CD4-positive, alpha-beta T cell (primary cell): ENCODE data around the gene PRICKLE1. TPM values are rescaled to one million over a fixed set of nuclear protein-coding genes. Genes with fewer than 3 reads are reported as not detected.

Source experiments
- ATAC-seq: fragments of 200-7000 bp; cut with Tn5 transposase; one replicate; pipeline ENCODE4 v1.10.0; 2022; ENCODE audit warnings: mild to moderate bottlenecking; ENCODE audit not compliant: poor library complexity
- CTCF ChIA-PET: fragments of 350-600 bp; sonication (Branson Sonifier 250); formaldehyde crosslinking; loops from one replicate; lab custom pipeline; 2021; ENCODE audit warnings: antibody characterized with exemption, inconsistent platforms; lab: Charles Lee
- POLR2A ChIA-PET: fragments of 350-600 bp; sonication (Branson Sonifier 250); formaldehyde crosslinking; loops from one replicate; lab custom pipeline; 2021; ENCODE audit warnings: antibody characterized with exemption, inconsistent platforms; lab: Charles Lee
- DNase-seq, 14 experiments: peaks; one replicate each; pipeline ENCODE4 v3.0.0-alpha.2; 2013 to 2020; ENCODE audit warnings: mixed read lengths in 2 of 14
- H3K27ac ChIP-seq, 2 donors: one replicate each; pipeline versions ENCODE4 v1.5.1 to v1.7.0; 2013; ENCODE audit warnings: low read length in 2 of 2, low read depth in 1 of 2, mild to moderate bottlenecking in 1 of 2
- H3K27me3 ChIP-seq, 2 experiments: 1 replicate in 1 of 2; 2 replicates in 1 of 2; pipeline versions ENCODE4 v1.6.1 to v1.7.0; 2013; ENCODE audit warnings: low read length in 2 of 2, control low read depth in 1 of 2, mild to moderate bottlenecking in 1 of 2, moderate library complexity in 1 of 2; ENCODE audit not compliant: insufficient read depth in 2 of 2, control insufficient read depth in 1 of 2
- H3K36me3 ChIP-seq: one replicate; pipeline ENCODE4 v1.6.1; 2013; ENCODE audit warnings: low read length, control low read depth; ENCODE audit not compliant: insufficient read depth
- H3K4me1 ChIP-seq: one replicate; pipeline ENCODE4 v1.6.1; 2013; ENCODE audit warnings: low read length, control low read depth; ENCODE audit not compliant: insufficient read depth
- H3K4me3 ChIP-seq: one replicate; pipeline ENCODE4 v1.5.1; 2013; ENCODE audit warnings: mild to moderate bottlenecking, low read length, moderate library complexity
- H3K9me3 ChIP-seq, 2 experiments: 1 replicate in 1 of 2; 2 replicates in 1 of 2; pipeline versions ENCODE4 v1.6.1 to v1.7.0; 2013; ENCODE audit warnings: low read length in 2 of 2, mild to moderate bottlenecking in 2 of 2, control low read depth in 1 of 2, moderate library complexity in 1 of 2; ENCODE audit not compliant: control insufficient read depth in 1 of 2, insufficient read depth in 1 of 2
- H3K27ac Mint-ChIP-seq: one replicate; pipeline ENCODE4 v1.8.0; 2020; ENCODE audit warnings: mixed read lengths
- H3K27me3 Mint-ChIP-seq: one replicate; pipeline ENCODE4 v1.8.0; 2021; ENCODE audit warnings: mixed read lengths
- H3K36me3 Mint-ChIP-seq: one replicate; pipeline ENCODE4 v1.8.0; 2021; ENCODE audit warnings: low read depth, mixed read lengths
- H3K4me1 Mint-ChIP-seq: one replicate; pipeline ENCODE4 v1.8.0; 2021; ENCODE audit warnings: low read depth, mixed read lengths
- H3K4me3 Mint-ChIP-seq: one replicate; pipeline ENCODE4 v1.8.0; 2020; ENCODE audit warnings: mild to moderate bottlenecking, mixed read lengths
- H3K9me3 Mint-ChIP-seq: one replicate; pipeline ENCODE4 v1.8.0; 2020; ENCODE audit warnings: mixed read lengths
- CTCF ChIP-seq: fragments of 200-600 bp; IDR thresholded peaks from one replicate; pipeline ENCODE4 v1.8.0; 2022; ENCODE audit warnings: antibody characterized with exemption, mild to moderate bottlenecking
- intact Hi-C, 2 experiments: fragments of 100-400 bp; cut with DNase I in 1 of 2; cut with micrococcal nuclease in 1 of 2; formaldehyde crosslinking; loops; one replicate each; pipeline versions ENCODE4 v1.15.1 to v1.9.0; 2023 to 2025; cut with DNase I, micrococcal nuclease
- total RNA-seq, 174 experiments: library from RNA in 2 of 174; stranded (reverse) in 2 of 174; gene quantifications; one replicate each; pipeline ENCODE4 v1.2.3 and lab custom pipeline; 2021 to 2026

The PRICKLE1 gene
- total RNA-seq, 2 experiments from 2014 or later: not detected

GRCh38 chr12:42636993-42637392, 47.4 kb upstream of the PRICKLE1 start:
- Mint-ChIP-seq H3K27ac (no peak overlapping the region), H3K36me3 (no peaks in the 10 kb centered on the region), H3K4me1 (no peaks in the 10 kb centered on the region), H3K27me3 (peaks cover 4% of the 10 kb centered on the region), H3K9me3 (peaks cover 2% of the 10 kb centered on the region), H3K4me3 (no peak overlapping the region)
- Histone ChIP-seq H3K9me3 (peaks cover 0 to 1% of the 10 kb centered on the region in 2 experiments), H3K27ac (no peak overlapping the region), H3K4me3 (no peak overlapping the region), H3K4me1 (no peaks in the 10 kb centered on the region), H3K27me3 (no peaks in the 10 kb centered on the region), H3K36me3 (no peaks in the 10 kb centered on the region)
- POLR2A ChIA-PET: no interaction called here
- DNase-seq (no peak), ATAC-seq (no peak)
- CTCF ChIA-PET: no interaction called here
- intact Hi-C loops: no loop called here
- no peak for TF ChIP-seq CTCF

GRCh38 chr12:42633594-42633993, 44.0 kb upstream of the PRICKLE1 start:
- no peaks in the 10 kb centered on the region for H3K9me3 ChIP-seq
- CTCF ChIA-PET: no interaction called here
- Mint-ChIP-seq H3K36me3 (no peaks in the 10 kb centered on the region), H3K9me3 (peaks cover 2% of the 10 kb centered on the region), H3K4me3 (no peak overlapping the region), H3K27ac (no peak overlapping the region), H3K27me3 (no peaks in the 10 kb centered on the region), H3K4me1 (no peaks in the 10 kb centered on the region)
- POLR2A ChIA-PET: no interaction called here
- no peak overlapping the region for H3K27ac ChIP-seq
- no peaks in the 10 kb centered on the region for H3K27me3 ChIP-seq
- intact Hi-C loops: no loop called here
- TF ChIP-seq CTCF: no peak
- no peak for ATAC-seq
- no peak for DNase-seq
- H3K36me3 ChIP-seq: no peaks in the 10 kb centered on the region
- no peaks in the 10 kb centered on the region for H3K4me1 ChIP-seq
- H3K4me3 ChIP-seq: no peak overlapping the region

GRCh38 chr12:42631513-42631912, 42.0 kb upstream of the PRICKLE1 start:
- POLR2A ChIA-PET: no interaction called here
- CTCF ChIA-PET: interaction anchor here (0.6 kb wide), 1 partner anchor 45 kb away, joined by 3 read pairs; no protein-coding TSS in a partner anchor
- no peak for TF ChIP-seq CTCF
- Mint-ChIP-seq H3K27ac (no peak overlapping the region), H3K27me3 (no peaks in the 10 kb centered on the region), H3K4me1 (no peaks in the 10 kb centered on the region), H3K4me3 (no peak overlapping the region), H3K9me3 (peaks cover 2% of the 10 kb centered on the region), H3K36me3 (no peaks in the 10 kb centered on the region)
- ATAC-seq: no peak
- H3K4me1 ChIP-seq: no peaks in the 10 kb centered on the region
- intact Hi-C loops: no loop called here
- H3K27me3 ChIP-seq: no peaks in the 10 kb centered on the region
- H3K36me3 ChIP-seq: no peaks in the 10 kb centered on the region
- no peak overlapping the region for H3K27ac ChIP-seq
- no peak overlapping the region for H3K4me3 ChIP-seq
- H3K9me3 ChIP-seq: no peaks in the 10 kb centered on the region
- no peak for DNase-seq
